ENCODE measurements around the gene WNT5B. TPM values are rescaled to one million over a fixed set of nuclear protein-coding genes. Genes with fewer than 3 reads are reported as not detected.
A peak's percentile ranks its signal among the peaks of the same experiment; 100 is the strongest.

Gene WNT5B
- total and polyA plus RNA-seq, 9 of the 15 experiments (the other 6 are each of a cell fraction or from before 2014, with no cell fraction given) = 0.42 to 16.8 (median 5.4) TPM

DNA sequence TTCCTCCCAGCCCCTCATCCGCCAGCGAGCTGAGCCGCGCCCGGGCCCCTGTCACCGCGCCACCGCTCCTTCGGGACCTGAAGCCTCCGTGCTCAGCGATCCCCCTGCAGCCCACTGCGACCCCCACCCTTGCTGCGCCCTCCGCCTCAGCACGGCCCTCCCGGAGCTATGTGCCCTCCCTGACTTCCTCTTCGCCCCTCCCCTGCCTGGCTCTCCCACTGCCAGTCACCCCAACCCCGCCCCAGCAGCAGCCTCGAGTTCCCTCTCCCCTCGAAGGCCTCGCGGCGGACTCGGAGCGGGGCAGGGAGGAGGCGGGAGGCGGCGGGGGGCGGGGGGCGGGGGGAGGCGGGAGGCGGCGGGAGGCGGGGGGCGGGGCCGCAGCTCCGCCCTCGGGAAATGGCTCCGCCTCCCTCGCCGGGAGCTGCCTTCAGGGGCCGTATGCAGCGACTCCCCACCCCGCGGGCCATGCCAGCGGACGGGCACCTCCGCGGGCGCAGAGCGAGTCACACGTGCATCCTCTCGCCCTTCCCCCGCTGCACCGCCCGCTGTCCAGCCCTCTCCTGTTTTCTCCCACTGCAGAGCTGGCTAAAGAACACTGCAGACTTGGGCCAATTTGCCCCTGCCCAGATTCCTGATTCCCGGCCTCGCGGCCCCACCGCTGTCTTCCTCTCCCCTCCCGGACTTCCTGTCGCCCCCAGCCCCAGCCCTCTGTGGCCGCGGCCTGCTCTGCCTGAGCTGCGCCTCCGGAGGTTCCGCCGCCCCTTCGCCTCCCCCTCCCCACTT, 32.7 kb downstream of the WNT5B start (continued):
- TF ChIP-seq, protein P1, sequence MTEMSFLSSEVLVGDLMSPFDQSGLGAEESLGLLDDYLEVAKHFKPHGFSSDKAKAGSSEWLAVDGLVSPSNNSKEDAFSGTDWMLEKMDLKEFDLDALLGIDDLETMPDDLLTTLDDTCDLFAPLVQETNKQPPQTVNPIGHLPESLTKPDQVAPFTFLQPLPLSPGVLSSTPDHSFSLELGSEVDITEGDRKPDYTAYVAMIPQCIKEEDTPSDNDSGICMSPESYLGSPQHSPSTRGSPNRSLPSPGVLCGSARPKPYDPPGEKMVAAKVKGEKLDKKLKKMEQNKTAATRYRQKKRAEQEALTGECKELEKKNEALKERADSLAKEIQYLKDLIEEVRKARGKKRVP (CRISPR knock-in tag; IDR thresholded peaks at IDR 0.05) = no peak
- TF ChIP-seq ZNF165 (CRISPR knock-in tag; IDR thresholded peaks at IDR 0.05; ENCODE audit: borderline replicate concordance) (no peak), FOXA1 (IDR thresholded peaks at IDR 0.05; ENCODE audit: borderline replicate concordance) (no peak), CREM (IDR thresholded peaks at IDR 0.05; ENCODE audit: low read depth) (peak; percentile 16; the same call in 1 of the 2 replicates), SP1 (CRISPR knock-in tag; IDR thresholded peaks at IDR 0.05) (peak; percentile 51), HOXB6 (CRISPR knock-in tag; IDR thresholded peaks at IDR 0.05; ENCODE audit: borderline replicate concordance) (no peak), ZNF764 (CRISPR knock-in tag; IDR thresholded peaks at IDR 0.05; ENCODE audit: low read depth) (no peak), BRD4 (IDR thresholded peaks at IDR 0.05) (no peak), ZNF324 (CRISPR knock-in tag; IDR thresholded peaks at IDR 0.05) (no peak), NR2F6 (CRISPR knock-in tag; IDR thresholded peaks at IDR 0.05) (no peak), GABPB1 (CRISPR knock-in tag; IDR thresholded peaks at IDR 0.05) (no peak), BCOR (IDR thresholded peaks at IDR 0.05) (no peak), TAF9B (IDR thresholded peaks at IDR 0.05; ENCODE audit: partially characterized antibody) (no peak), ZNF445 (CRISPR knock-in tag; IDR thresholded peaks at IDR 0.05; ENCODE audit: low read depth) (no peak), TAL1 (IDR thresholded peaks at IDR 0.05) (no peak), NFATC3 (IDR thresholded peaks at IDR 0.05) (no peak), GABPA (tag; conservative IDR thresholded peaks at IDR 0.05; ENCODE audit: low read depth) (no peak), NCOA2 (IDR thresholded peaks at IDR 0.05; ENCODE audit: partially characterized antibody in 2 of 2) (no peak)
- TF ChIP-seq, protein P2, sequence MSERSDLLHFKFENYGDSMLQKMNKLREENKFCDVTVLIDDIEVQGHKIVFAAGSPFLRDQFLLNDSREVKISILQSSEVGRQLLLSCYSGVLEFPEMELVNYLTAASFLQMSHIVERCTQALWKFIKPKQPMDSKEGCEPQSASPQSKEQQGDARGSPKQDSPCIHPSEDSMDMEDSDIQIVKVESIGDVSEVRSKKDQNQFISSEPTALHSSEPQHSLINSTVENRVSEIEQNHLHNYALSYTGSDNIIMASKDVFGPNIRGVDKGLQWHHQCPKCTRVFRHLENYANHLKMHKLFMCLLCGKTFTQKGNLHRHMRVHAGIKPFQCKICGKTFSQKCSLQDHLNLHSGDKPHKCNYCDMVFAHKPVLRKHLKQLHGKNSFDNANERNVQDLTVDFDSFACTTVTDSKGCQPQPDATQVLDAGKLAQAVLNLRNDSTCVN (CRISPR knock-in tag; IDR thresholded peaks at IDR 0.05) = no peak
- TF ChIP-seq, protein P3, sequence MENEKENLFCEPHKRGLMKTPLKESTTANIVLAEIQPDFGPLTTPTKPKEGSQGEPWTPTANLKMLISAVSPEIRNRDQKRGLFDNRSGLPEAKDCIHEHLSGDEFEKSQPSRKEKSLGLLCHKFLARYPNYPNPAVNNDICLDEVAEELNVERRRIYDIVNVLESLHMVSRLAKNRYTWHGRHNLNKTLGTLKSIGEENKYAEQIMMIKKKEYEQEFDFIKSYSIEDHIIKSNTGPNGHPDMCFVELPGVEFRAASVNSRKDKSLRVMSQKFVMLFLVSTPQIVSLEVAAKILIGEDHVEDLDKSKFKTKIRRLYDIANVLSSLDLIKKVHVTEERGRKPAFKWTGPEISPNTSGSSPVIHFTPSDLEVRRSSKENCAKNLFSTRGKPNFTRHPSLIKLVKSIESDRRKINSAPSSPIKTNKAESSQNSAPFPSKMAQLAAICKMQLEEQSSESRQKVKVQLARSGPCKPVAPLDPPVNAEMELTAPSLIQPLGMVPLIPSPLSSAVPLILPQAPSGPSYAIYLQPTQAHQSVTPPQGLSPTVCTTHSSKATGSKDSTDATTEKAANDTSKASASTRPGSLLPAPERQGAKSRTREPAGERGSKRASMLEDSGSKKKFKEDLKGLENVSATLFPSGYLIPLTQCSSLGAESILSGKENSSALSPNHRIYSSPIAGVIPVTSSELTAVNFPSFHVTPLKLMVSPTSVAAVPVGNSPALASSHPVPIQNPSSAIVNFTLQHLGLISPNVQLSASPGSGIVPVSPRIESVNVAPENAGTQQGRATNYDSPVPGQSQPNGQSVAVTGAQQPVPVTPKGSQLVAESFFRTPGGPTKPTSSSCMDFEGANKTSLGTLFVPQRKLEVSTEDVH (IDR thresholded peaks at IDR 0.05; ENCODE audit: low read depth, partially characterized antibody) = no peak
- TF ChIP-seq, protein P4, sequence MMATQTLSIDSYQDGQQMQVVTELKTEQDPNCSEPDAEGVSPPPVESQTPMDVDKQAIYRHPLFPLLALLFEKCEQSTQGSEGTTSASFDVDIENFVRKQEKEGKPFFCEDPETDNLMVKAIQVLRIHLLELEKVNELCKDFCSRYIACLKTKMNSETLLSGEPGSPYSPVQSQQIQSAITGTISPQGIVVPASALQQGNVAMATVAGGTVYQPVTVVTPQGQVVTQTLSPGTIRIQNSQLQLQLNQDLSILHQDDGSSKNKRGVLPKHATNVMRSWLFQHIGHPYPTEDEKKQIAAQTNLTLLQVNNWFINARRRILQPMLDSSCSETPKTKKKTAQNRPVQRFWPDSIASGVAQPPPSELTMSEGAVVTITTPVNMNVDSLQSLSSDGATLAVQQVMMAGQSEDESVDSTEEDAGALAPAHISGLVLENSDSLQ (IDR thresholded peaks at IDR 0.05) = peak; percentile 75
- TF ChIP-seq, protein P5, sequence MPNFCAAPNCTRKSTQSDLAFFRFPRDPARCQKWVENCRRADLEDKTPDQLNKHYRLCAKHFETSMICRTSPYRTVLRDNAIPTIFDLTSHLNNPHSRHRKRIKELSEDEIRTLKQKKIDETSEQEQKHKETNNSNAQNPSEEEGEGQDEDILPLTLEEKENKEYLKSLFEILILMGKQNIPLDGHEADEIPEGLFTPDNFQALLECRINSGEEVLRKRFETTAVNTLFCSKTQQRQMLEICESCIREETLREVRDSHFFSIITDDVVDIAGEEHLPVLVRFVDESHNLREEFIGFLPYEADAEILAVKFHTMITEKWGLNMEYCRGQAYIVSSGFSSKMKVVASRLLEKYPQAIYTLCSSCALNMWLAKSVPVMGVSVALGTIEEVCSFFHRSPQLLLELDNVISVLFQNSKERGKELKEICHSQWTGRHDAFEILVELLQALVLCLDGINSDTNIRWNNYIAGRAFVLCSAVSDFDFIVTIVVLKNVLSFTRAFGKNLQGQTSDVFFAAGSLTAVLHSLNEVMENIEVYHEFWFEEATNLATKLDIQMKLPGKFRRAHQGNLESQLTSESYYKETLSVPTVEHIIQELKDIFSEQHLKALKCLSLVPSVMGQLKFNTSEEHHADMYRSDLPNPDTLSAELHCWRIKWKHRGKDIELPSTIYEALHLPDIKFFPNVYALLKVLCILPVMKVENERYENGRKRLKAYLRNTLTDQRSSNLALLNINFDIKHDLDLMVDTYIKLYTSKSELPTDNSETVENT (CRISPR knock-in tag; IDR thresholded peaks at IDR 0.05) = peak; percentile 46; the same call in 1 of the 2 replicates

All from K562 (cell line).